ENCODE data around the gene FZD2. TPM values are rescaled to one million over a fixed set of nuclear protein-coding genes. Genes with fewer than 3 reads are reported as not detected.

The FZD2 gene
- 3.4 and 8.8 TPM in 2 replicates for total RNA-seq

DNA sequence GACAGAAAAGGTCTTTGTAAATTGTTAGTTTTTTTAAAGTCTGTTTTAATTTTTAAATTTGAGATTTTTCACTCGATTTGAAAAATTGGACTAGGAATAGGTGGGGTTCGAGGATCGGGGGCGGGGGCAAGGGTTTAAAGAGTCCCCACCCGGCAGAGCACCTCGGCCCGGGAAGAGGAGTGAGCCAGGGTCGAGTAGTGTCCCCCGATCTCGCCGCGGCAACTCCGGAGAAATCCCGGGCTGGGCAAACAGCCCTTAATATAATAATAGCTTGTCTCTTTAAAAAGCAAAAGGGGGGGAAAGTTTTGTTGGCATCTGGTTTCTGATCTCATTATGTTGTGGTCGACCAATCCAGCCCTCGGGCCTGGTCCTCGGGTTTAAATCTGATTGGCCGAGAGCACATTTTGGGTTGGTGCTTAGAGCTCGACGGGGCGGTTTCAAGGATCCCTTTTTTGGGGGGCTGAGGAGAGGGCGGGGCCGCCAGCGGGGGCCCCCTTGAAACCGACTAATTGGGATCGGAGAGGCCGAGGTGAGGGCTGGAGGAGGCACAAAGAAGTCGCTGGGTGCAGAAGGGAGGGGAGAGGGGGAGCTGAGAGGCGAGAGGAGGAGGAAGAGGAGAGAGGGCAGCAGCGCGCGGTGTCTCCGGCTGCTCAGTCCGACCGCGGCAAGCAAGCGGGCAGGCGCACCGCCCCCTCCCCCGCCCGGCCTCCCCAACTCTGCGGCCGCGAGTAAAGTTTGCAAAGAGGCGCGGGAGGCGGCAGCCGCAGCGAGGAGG, at the start of gene FZD2:
Gene FZD2, plus strand, starts transcription at position 653 of the 775 bp plus-strand sequence. CDS start 205 bp downstream, outside the sequence.

Other genes starting within 250 kb of the FZD2 start
- gene RUNDC3A, start 248.9 kb upstream of the FZD2 start, total RNA-seq, result not detected in 2 replicates
- 73.1 and 90.6 TPM in 2 replicates for gene SLC25A39, start 232.7 kb upstream of the FZD2 start, total RNA-seq
- gene GRN, start 212.2 kb upstream of the FZD2 start, total RNA-seq, result 488 and 490 TPM in 2 replicates
- gene FAM171A2, start 193.6 kb upstream of the FZD2 start, total RNA-seq, result 1.6 and 7.2 TPM in 2 replicates
- 0.54 TPM in 1 of 2 replicates, not detected in the other for gene ITGA2B, start 167.8 kb upstream of the FZD2 start, total RNA-seq
- 13.0 and 13.2 TPM in 2 replicates for gene GPATCH8, start 54.1 kb upstream of the FZD2 start, total RNA-seq
- gene MEIOC, start 99.0 kb downstream of the FZD2 start, total RNA-seq, result under 0.01 TPM in 1 of 2 replicates, not detected in the other
- 16.4 and 22.8 TPM in 2 replicates for gene CCDC43, start 132.3 kb downstream of the FZD2 start, total RNA-seq
- gene DBF4B, start 151.2 kb downstream of the FZD2 start, total RNA-seq, result 4.2 and 4.4 TPM in 2 replicates
- gene ADAM11, start 201.5 kb downstream of the FZD2 start, total RNA-seq, result 1.5 and 2.2 TPM in 2 replicates